ENCODE data around the gene CCDC183. TPM values are rescaled to one million over a fixed set of nuclear protein-coding genes. Genes with fewer than 3 reads are reported as not detected.

CCDC183 gene
- polyA plus RNA-seq, 3 donors = 0.54 to 2.1 TPM; not detected in 1

GRCh38 chr9:136849960-136850865 lies 54.1 kb downstream of the CCDC183 start:
- H4K20me1 ChIP-seq (ENCODE audit: insufficient read depth, low read length) = peaks cover 9% of the 10 kb centered on the region
- H3K4me2 ChIP-seq (replicated peaks; ENCODE audit: extremely low read depth, low read length, poor library complexity, severe bottlenecking) = peak overlapping the region; percentile 99
- WGBS (ENCODE audit: insufficient coverage) = 78% methylated on average over 41 of the region's 43 CpGs
- Mint-ChIP-seq H3K27me3 (ENCODE audit: low read depth in 3 of 3) (peaks cover 19 to 27% (median 20%) of the 10 kb centered on the region in 3 donors), H3K36me3 (peaks cover 0 to 9% of the 10 kb centered on the region in 2 donors), H3K27ac (peak overlapping the region; percentile 63 to 97 (median 82)), H3K4me1 (peaks cover 20% of the 10 kb centered on the region), H3K9me3 (peaks cover 0 to 10% (median 7%) of the 10 kb centered on the region in 7 donors), H3K4me3 (peak overlapping the region; percentile 92 to 97)
- intact Hi-C loops (cut with micrococcal nuclease) = loop anchor here (2.0 to 10.0 kb wide), 5 partner anchors 37 to 102 kb away; partner anchors contain the start of genes TRAF2 (in 2 of the 2), C8G (in 1 of the 2), FBXW5 (in 1 of the 2) and LCN12 (in 1 of the 2)
- peak overlapping the region; percentile 68 for H2AFZ ChIP-seq (ENCODE audit: insufficient read depth, low read depth, low read length, poor library complexity, severe bottlenecking)
- H3K4me1 ChIP-seq (ENCODE audit: control insufficient read depth in 1 of 2, insufficient read depth in 2 of 2, low read length in 2 of 2) = peaks cover 21 to 34% of the 10 kb centered on the region in 2 donors
- H3K9ac ChIP-seq (ENCODE audit: insufficient read depth, low read length, poor library complexity, severe bottlenecking) = peak overlapping the region; percentile 56
- H3K27me3 ChIP-seq (ENCODE audit: control insufficient read depth in 2 of 2, insufficient read depth in 2 of 2, low read length in 2 of 2) = peaks cover 10 to 19% of the 10 kb centered on the region in 2 donors
- H3K4me3 ChIP-seq (replicated peaks in 1 of 3; ENCODE audit: low read depth in 2 of 3, low read length in 3 of 3) = peak overlapping the region; percentile 31 to 93 (median 76)
- peaks cover 0 to 5% of the 10 kb centered on the region in 2 donors for H3K9me3 ChIP-seq (replicated peaks in 1 of 2; ENCODE audit: control insufficient read depth in 1 of 2, insufficient read depth in 1 of 2, low read length in 2 of 2)
- H3K27ac ChIP-seq (ENCODE audit: low read depth in 1 of 2, low read length in 2 of 2) = peak overlapping the region in 1 of 2 donors; percentile 49
- H3K36me3 ChIP-seq (replicated peaks in 1 of 2; ENCODE audit: control insufficient read depth in 1 of 2, insufficient read depth in 2 of 2, low read length in 2 of 2) = peaks cover 0 to 5% of the 10 kb centered on the region in 2 donors
- H3K79me2 ChIP-seq (ENCODE audit: insufficient read depth, low read length) = no peaks in the 10 kb centered on the region
- DNase-seq = no peak
- TF ChIP-seq CTCF (IDR thresholded peaks at IDR 0.05) = no peak

GRCh38 chr9:136850866-136851775 lies 55.0 kb downstream of the CCDC183 start:
- H3K4me1 ChIP-seq (ENCODE audit: control insufficient read depth in 1 of 2, insufficient read depth in 2 of 2, low read length in 2 of 2) = peaks cover 21 to 34% of the 10 kb centered on the region in 2 donors
- peaks cover 4 to 16% of the 10 kb centered on the region in 2 donors for H3K27me3 ChIP-seq (ENCODE audit: control insufficient read depth in 2 of 2, insufficient read depth in 2 of 2, low read length in 2 of 2)
- H3K79me2 ChIP-seq (ENCODE audit: insufficient read depth, low read length) = no peaks in the 10 kb centered on the region
- H3K4me2 ChIP-seq (replicated peaks; ENCODE audit: extremely low read depth, low read length, poor library complexity, severe bottlenecking) = no peak overlapping the region
- H3K27ac ChIP-seq (ENCODE audit: low read depth in 1 of 2, low read length in 2 of 2) = no peak overlapping the region
- H3K9ac ChIP-seq (ENCODE audit: insufficient read depth, low read length, poor library complexity, severe bottlenecking) = no peak overlapping the region
- Mint-ChIP-seq H3K9me3 (peaks cover 0 to 7% (median 5%) of the 10 kb centered on the region in 7 donors), H3K27me3 (ENCODE audit: low read depth in 3 of 3) (peaks cover 13 to 18% (median 14%) of the 10 kb centered on the region in 3 donors), H3K27ac (peak overlapping the region in 1 of 7 donors; percentile 38), H3K4me1 (peaks cover 20% of the 10 kb centered on the region), H3K4me3 (no peak overlapping the region), H3K36me3 (peaks cover 0 to 9% of the 10 kb centered on the region in 2 donors)
- WGBS (ENCODE audit: insufficient coverage) = 92% methylated on average over 20 of the region's 23 CpGs
- peaks cover 9% of the 10 kb centered on the region for H4K20me1 ChIP-seq (ENCODE audit: insufficient read depth, low read length)
- H3K9me3 ChIP-seq (replicated peaks in 1 of 2; ENCODE audit: control insufficient read depth in 1 of 2, insufficient read depth in 1 of 2, low read length in 2 of 2) = peaks cover 0 to 5% of the 10 kb centered on the region in 2 donors
- no peak overlapping the region for H3K4me3 ChIP-seq (replicated peaks in 1 of 3; ENCODE audit: low read depth in 2 of 3, low read length in 3 of 3)
- intact Hi-C loops (cut with micrococcal nuclease) = no loop called here
- DNase-seq = no peak
- TF ChIP-seq CTCF (IDR thresholded peaks at IDR 0.05) = no peak
- peaks cover 0 to 5% of the 10 kb centered on the region in 2 donors for H3K36me3 ChIP-seq (replicated peaks in 1 of 2; ENCODE audit: control insufficient read depth in 1 of 2, insufficient read depth in 2 of 2, low read length in 2 of 2)
- H2AFZ ChIP-seq (ENCODE audit: insufficient read depth, low read depth, low read length, poor library complexity, severe bottlenecking) = no peak overlapping the region
